ENCODE measurements around the gene LY6G5C. TPM values are rescaled to one million over a fixed set of nuclear protein-coding genes. Genes with fewer than 3 reads are reported as not detected.

Gene LY6G5C
- total RNA-seq, 4 donors from 2014 or later, result 1.0 to 4.4 (median 3.8) TPM; not detected in 1

DNA sequence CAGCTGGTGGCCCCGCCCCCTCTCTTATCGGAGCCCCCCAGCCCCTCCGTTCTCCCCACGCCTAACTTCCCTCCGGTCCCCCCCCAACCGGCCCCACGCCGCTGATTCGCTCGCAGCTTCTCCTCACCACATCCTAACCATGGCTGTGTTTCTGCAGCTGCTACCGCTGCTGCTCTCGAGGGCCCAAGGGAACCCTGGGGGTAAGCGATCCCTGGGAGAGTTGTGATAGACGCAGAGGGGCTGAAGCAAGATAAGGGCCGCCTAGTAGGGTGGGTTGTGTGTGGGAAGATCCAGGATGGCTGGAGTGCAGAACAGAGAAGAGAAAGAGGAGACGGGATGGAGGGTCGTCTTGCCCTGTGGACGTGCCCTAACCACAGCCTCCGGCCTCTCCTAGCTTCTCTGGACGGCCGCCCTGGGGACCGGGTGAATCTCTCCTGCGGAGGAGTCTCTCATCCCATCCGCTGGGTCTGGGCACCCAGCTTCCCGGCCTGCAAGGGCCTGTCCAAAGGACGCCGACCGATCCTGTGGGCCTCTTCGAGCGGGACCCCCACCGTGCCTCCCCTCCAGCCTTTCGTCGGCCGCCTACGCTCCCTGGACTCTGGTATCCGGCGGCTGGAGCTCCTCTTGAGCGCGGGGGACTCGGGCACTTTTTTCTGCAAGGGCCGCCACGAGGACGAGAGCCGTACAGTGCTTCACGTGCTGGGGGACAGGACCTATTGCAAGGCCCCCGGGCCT lies 42.5 kb upstream of the LY6G5C start, which contains the start of gene MPIG6B:
Gene MPIG6B (plus strand): TSS at position 129 of the 735 bp plus-strand sequence. CDS start 11 bp downstream, at position 140.
- no peak for DNase-seq
- H3K27me3 ChIP-seq, result no peaks in the 10 kb centered on the region
- peaks cover 4 to 5% of the 10 kb centered on the region in 2 donors for H3K4me1 ChIP-seq
- TF ChIP-seq, protein P1, sequence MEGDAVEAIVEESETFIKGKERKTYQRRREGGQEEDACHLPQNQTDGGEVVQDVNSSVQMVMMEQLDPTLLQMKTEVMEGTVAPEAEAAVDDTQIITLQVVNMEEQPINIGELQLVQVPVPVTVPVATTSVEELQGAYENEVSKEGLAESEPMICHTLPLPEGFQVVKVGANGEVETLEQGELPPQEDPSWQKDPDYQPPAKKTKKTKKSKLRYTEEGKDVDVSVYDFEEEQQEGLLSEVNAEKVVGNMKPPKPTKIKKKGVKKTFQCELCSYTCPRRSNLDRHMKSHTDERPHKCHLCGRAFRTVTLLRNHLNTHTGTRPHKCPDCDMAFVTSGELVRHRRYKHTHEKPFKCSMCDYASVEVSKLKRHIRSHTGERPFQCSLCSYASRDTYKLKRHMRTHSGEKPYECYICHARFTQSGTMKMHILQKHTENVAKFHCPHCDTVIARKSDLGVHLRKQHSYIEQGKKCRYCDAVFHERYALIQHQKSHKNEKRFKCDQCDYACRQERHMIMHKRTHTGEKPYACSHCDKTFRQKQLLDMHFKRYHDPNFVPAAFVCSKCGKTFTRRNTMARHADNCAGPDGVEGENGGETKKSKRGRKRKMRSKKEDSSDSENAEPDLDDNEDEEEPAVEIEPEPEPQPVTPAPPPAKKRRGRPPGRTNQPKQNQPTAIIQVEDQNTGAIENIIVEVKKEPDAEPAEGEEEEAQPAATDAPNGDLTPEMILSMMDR (IDR thresholded peaks at IDR 0.05), result no peak
- TF ChIP-seq POLR2A (IDR thresholded peaks at IDR 0.05), result no peak
- intact Hi-C loops (cut with DNase I; ENCODE audit: low total_unique reads), result no loop called here
- H3K4me3 ChIP-seq, result no peak within 1 kb of the TSS
- no peak within 1 kb of the TSS for H3K27ac ChIP-seq
- H3K9me3 ChIP-seq, result no peaks in the 10 kb centered on the region
- H3K36me3 ChIP-seq, result no peaks in the 10 kb centered on the region

DNA sequence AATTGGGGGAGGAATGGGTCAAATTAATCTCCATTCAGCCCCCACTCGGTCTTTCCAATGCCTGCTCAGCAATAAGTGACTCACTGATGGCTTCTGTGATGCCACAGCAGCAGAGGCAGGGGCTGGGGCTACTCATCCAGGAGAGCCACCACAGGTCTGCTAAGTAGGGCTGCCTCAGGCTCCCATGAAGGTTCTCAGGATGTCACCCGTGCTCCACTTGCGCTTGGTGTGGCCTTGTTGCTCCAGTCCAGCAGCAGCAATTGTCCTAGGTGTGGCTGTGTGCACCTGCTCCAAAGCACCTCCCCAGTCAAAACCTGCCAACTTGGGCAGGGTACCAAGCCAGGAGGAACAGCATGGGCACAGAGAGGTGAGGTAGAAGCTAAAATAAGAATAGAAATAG lies 41.3 kb upstream of the LY6G5C start:
- no peaks in the 10 kb centered on the region for H3K9me3 ChIP-seq
- DNase-seq, result no peak
- H3K4me3 ChIP-seq, result no peak overlapping the region
- TF ChIP-seq, protein P1 (IDR thresholded peaks at IDR 0.05), result no peak
- no peak for TF ChIP-seq POLR2A (IDR thresholded peaks at IDR 0.05)
- H3K27me3 ChIP-seq, result no peaks in the 10 kb centered on the region
- no peak overlapping the region for H3K27ac ChIP-seq
- H3K36me3 ChIP-seq, result no peaks in the 10 kb centered on the region
- no peaks in the 10 kb centered on the region for H3K4me1 ChIP-seq
- intact Hi-C loops (cut with DNase I; ENCODE audit: low total_unique reads), result no loop called here

DNA sequence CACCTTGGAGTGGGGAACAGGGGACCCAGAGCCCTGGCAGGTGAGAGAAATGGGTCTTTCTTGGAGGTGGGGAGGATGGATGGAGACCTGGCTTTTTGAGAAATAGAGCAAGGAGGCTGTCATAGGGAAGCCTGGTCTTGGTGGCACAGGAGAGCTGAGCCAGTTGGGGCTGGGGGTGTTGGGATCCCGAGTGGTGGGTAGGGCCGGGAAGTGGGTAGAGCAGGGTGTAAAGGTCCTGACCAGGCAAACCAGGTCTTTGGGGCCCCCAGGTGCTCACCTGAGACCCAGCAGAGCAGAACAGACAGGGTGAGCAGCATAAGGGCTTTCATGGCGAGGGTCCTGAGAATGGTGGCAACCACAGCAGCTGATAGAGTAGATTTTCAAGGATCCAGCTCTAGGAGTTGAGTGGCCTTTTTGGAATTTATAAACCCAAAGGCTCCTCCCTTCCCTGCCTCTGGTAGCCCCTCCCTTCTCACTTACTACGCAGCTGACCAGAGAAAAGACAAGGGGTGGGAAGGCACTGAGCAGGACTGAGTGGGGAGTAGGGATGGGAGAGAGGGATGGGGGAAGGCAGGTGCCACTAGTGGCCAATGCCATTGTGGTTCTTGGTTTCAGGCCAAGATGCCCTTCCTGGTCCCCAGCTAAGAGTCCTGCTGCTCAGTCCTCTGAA lies 40.6 kb upstream of the LY6G5C start, which contains the start of gene LY6G6C:
Gene LY6G6C (minus strand): TSS at position 396 of the 670 bp plus-strand sequence. CDS start 67 bp downstream, at position 329.
- no peaks in the 10 kb centered on the region for H3K36me3 ChIP-seq
- intact Hi-C loops (cut with DNase I; ENCODE audit: low total_unique reads), result no loop called here
- H3K4me3 ChIP-seq, result no peak within 1 kb of the TSS
- no peaks in the 10 kb centered on the region for H3K27me3 ChIP-seq
- H3K27ac ChIP-seq, result no peak within 1 kb of the TSS
- no peaks in the 10 kb centered on the region for H3K9me3 ChIP-seq
- H3K4me1 ChIP-seq, result no peaks in the 10 kb centered on the region
- no peak for DNase-seq
- TF ChIP-seq, protein P1 (IDR thresholded peaks at IDR 0.05), result no peak
- no peak for TF ChIP-seq POLR2A (IDR thresholded peaks at IDR 0.05)

DNA sequence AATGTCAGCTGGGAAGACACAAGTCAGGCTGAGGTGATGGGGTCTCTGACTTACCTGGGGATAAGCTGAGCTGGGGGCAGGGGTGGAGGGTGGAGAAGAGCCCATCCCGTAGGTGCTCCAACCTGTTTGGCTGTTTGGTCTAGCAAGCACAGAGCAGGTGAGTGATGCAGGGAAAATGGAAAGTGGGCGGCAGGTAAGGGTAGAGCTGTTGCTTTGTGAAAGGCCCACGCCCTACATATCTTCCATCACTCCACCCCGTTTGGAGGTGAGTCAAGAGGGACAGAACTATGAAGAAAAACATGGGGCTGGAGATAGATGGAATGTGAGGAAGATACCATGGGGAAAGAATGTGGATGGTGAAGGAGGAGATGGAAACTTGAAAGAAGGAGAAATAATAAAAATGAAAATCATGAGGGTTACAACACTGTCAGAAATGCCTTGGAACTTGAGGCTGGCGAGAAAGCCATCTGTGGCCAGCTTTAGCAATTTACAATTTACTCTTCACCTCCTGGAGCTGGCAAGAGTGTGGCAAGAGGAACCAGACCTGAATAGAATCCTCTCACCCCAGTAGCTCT lies 39.4 kb upstream of the LY6G5C start:
- DNase-seq, result no peak
- TF ChIP-seq POLR2A (IDR thresholded peaks at IDR 0.05), result no peak
- TF ChIP-seq, protein P1 (IDR thresholded peaks at IDR 0.05), result no peak
- Histone ChIP-seq H3K27ac (no peak overlapping the region), H3K4me3 (no peak overlapping the region), H3K36me3 (no peaks in the 10 kb centered on the region), H3K4me1 (no peaks in the 10 kb centered on the region), H3K9me3 (no peaks in the 10 kb centered on the region), H3K27me3 (no peaks in the 10 kb centered on the region)
- intact Hi-C loops (cut with DNase I; ENCODE audit: low total_unique reads), result no loop called here

DNA sequence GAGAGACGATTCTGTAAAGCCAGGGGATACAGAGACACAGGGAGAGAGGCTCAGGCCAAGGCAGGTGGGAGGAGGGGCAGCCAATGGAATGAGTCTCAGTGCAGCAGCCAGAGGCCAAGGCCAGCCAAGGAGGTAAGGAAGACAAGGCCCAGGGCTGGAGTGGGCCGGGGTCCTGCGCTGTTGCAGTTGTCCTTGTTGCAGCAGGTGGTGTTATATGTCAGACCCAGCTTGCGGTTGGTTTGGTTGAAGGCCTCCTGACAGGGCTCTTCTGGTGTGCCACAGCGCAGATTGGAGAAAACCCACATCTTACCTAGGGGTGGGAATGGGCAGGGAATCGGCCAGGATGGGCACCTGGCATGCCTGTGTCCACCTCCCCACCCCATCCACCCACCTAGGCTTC lies 38.1 kb upstream of the LY6G5C start:
- H3K9me3 ChIP-seq, result no peaks in the 10 kb centered on the region
- H3K36me3 ChIP-seq, result no peaks in the 10 kb centered on the region
- H3K27me3 ChIP-seq, result no peaks in the 10 kb centered on the region
- H3K27ac ChIP-seq, result no peak overlapping the region
- intact Hi-C loops (cut with DNase I; ENCODE audit: low total_unique reads), result no loop called here
- TF ChIP-seq, protein P1 (IDR thresholded peaks at IDR 0.05), result no peak
- TF ChIP-seq POLR2A (IDR thresholded peaks at IDR 0.05), result no peak
- no peak for DNase-seq
- H3K4me1 ChIP-seq, result no peaks in the 10 kb centered on the region
- no peak overlapping the region for H3K4me3 ChIP-seq
